Myocyte (in vitro differentiated cells): ENCODE data around the gene ARPC5L. TPM values are rescaled to one million over a fixed set of nuclear protein-coding genes. Genes with fewer than 3 reads are reported as not detected.
A peak's percentile ranks its signal among the peaks of the same experiment; 100 is the strongest.
"Not testable (repeated sequence)": the region's sequence is repeated elsewhere in the genome, so short reads cannot be mapped to it uniquely, and the experiment has no call there.

ENCODE experiments used
- DNase-seq: peaks from one replicate; pipeline ENCODE4 v3.0.0-alpha.2; 2012; ENCODE audit warnings: low read depth
- total RNA-seq: library from RNA; depleted of rRNA; stranded (reverse); fragments of >200 nt; gene quantifications from 2 replicates; pipeline ENCODE4 v1.2.3, GENCODE V29; 2014

The ARPC5L gene
- total RNA-seq, 1 donor from 2014 or later: 32.2 TPM

- DNase-seq: peak; percentile 99
Measured at GRCh38 chr9:124840300-124840833, 21.6 kb upstream of the ARPC5L start.

DNA sequence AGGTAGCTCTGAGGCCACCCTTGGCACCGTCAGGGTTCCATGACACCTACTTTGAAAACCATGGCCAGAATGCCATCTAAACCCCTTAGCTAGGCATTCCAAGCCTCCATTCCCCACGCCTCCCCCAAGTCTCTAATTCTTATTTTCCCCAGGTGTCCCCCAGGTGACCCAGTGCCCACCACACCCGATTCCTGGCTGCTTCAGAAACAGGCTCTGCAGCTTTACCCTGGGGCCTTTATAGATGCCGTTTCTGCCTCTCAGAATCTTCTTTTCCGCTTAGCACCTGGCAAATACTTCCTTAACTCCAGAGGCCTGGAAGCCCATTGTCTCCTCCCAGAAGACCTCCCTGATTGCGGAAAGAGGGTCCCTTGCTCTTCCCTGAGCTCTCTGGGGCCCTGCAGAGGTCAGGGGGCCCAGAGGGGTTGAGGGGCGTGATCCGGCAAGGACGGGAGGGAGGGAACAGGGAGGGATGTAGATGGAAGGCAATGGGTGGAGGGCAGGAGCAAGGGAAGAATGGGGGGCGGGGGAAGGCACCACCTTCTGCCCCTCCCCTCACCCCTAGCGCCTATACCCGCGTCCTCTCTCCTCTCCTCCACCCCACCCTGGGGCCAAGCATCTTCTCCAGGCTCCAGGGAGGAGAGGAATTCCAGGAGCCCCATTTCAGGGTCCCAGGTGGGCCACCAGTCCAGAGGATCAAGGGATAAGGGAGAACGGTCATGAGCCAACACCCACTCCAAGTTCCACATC is 20.7 kb upstream of the ARPC5L start:
- DNase-seq: no peak

DNA sequence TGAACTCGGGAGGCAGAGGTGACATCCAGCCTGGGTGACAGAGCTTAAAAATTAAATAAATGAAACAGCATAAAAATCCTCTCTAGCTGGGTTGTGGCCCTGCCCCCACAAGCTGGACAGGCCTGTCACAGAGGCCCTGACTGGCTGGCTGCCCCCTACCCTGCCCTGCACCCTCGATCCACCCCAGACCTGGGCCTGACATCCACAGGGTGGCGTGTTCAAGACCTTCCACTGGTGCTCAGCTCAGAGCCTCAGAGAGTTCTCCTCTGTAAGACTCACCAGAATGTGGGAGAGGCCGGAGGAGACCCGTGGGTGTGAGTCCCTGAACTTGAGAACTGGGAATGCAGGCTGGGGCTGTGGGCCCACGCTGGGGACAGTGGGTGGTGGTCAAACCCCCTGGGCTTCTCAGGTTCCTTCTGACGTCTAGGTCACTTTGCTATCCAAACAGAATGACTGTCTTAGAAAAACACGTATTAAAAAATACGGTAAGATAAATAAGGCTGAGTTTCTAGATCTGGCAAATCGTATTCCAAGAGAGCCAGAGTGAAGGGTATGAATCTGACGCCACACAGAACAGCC is 18.4 kb upstream of the ARPC5L start:
- DNase-seq: peak; percentile 35

- no peak for DNase-seq
Measured at GRCh38 chr9:124844291-124844690, 17.6 kb upstream of the ARPC5L start.

DNA sequence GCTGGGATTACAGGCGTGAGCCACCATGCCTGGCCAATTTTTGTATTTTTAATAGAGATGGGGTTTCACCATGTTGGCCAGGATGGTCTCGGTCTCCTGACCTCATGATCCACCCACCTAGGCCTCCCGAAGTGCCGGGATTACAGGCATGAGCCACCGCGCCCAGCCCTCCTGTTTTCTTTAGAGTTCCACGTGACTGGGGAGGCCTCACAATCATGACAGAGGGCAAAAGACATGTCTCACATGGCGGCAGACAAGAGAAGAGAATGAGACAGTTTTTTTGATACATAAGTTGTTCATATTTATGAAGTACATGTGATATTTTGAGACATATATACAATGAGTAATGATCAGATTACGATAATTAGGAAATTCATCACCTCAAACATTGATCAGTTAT is 15.5 kb upstream of the ARPC5L start:
- DNase-seq: not testable (repeated sequence)

DNA sequence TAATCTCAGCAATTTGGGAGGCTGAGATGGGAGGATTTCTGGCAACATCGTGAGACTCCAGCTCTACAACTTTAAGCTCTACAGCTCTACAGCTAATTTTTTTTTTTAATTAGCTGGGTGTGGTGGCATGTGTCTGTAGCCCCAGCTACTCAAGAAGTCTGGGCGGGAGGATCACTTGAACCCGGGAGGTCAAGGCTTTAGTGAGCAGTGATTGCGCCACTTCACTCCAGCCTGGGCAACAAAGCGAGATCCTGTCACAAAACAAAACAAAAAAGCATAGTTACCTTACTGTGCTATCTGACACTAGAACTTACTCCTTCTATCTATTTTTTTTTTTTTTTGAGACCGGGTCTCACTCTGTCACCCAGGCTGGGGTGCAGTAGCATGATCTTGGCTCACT is 15.0 kb upstream of the ARPC5L start:
- no peak for DNase-seq

- DNase-seq: peak; percentile 81
Measured at GRCh38 chr9:124849801-124850200, 12.1 kb upstream of the ARPC5L start.

DNA sequence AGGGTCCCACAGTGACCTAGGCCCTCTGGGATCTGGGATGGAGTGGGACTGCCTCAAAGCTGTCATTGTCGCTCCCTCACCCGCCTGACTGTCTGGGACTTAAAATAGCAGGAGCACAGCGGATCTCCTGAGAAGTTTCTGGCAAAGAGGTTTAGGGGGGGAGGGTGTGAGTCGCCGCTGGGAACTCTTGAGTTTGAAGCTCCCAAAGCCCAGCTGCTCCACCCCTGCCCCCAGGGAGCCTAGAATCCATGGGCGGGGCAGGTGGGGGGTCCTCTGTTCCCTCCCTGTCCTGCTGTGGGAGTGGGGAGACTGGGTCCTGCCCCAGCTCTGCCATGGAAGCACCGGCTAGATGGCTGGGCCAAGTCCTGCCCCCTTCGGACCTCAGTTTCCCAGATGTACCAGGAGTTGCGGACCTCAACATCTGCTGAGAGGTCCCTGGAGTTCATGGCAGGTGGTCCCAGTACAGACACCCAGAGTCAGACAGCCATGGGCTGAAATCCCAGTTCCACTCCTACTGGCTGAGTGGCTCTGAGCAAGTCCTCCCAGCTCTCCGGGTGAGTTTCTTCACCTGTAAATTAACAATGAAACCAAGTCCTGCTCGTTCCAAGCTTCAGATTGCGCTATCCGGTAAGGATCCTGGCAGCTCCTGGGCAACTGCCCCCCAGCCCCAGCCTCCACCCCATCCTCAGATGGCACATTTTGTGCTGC is 9.7 kb upstream of the ARPC5L start:
- peak; percentile 76 for DNase-seq

DNA sequence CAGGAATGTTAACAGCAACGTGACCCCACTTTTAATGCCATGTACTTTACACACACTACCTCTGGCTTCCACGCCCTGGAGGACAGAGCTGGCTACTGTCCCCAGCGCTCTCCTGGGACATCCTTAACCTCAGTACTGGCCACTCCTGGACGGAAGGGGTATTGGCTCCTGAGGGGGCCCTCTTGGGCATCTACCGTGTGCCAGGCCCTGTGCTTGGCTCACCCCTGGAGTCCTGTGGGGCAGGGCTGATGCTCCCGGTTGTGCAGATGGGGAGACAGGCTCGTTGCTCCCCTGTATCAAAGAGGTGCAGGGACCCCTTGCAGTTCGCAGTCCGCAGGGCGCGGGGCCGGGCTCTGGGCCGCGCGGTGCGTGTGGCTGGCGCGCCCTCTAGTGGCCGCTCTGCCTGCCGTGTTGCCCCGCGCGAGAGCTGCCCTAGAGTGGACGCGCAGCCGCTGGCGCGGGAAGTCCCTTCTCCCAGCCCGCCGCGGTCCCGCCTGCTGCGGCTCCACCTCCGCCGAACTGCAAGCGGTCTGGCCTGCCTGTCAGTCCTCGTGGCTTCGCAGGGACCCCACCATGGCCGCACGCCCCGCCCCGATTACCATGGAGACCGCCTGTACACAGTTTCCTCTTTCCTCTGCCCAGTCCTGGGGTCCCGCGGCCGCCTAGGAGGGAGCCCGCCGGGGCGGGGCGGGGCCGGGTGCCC is 8.9 kb upstream of the ARPC5L start, which contains the start of gene WDR38:
Gene WDR38 (plus strand): TSS at position 632 of the 703 bp plus-strand sequence. CDS start 72 bp downstream, outside the sequence.
- DNase-seq: peak; percentile 88

DNA sequence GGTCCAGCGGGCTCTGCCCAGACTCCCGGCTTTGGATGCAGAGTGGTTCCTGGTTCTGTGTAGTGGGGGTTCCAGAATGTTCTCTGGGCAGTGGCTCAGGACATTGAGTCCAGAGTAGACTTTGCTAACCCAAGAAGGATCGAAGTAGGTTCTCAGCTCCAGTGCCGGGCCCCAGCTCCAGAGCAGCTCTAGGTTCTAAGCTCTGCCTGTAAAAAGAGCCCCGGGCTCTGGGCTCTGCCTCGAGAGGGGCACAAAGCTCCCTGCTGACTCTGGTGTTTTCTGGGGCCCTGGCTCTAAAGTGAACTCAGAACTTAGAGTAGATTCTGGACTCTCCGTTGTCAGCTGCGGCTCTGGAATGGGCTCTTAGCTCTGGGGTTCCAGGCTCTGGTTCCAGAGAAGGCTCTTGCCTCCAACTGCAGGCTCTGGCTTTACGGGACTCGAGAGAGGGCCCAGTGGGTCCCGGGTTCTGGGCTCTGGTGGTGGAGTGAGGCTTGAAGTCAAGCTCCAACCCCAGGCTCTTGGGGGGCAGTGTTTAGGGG is 8.3 kb upstream of the ARPC5L start:
- no peak for DNase-seq

GRCh38 chr9:124854161-124854560 is 7.8 kb upstream of the ARPC5L start:
- no peak for DNase-seq

DNA sequence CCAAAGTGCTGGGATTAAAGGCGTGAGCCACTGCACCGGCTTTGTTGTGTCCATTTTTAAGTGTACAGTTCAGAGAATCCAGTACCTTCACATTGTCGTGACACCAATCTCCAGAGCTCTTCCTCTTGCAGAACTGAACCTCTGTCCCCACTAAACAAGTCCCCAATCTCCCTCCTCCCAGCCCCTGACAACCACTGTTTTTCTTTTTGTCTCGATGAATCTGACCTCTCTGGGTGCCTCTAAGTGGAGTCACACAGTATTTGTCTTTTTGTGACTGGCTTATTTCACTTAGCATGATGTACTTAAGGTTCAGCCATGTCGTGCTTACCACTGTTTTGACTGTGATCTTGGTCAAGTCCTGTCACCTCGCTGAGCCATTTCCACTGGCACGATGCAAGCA is 7.1 kb upstream of the ARPC5L start:
- DNase-seq: no peak

DNA sequence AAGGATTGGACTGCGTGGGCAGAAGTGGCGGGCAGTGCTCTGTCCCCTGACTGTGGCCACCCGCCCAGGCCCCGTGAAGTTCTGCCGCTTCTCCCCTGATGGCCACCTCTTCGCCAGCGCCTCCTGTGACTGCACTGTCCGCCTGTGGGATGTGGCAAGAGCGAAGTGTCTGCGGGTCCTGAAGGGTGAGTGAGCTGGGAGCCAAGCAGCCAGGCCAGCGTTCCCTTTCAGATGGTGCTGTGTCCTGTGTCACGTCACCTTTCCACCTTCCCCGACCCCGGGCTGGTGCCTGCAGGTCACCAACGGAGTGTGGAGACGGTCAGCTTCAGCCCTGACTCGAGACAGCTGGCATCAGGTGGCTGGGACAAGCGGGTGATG is 6.4 kb upstream of the ARPC5L start:
- DNase-seq: no peak

DNA sequence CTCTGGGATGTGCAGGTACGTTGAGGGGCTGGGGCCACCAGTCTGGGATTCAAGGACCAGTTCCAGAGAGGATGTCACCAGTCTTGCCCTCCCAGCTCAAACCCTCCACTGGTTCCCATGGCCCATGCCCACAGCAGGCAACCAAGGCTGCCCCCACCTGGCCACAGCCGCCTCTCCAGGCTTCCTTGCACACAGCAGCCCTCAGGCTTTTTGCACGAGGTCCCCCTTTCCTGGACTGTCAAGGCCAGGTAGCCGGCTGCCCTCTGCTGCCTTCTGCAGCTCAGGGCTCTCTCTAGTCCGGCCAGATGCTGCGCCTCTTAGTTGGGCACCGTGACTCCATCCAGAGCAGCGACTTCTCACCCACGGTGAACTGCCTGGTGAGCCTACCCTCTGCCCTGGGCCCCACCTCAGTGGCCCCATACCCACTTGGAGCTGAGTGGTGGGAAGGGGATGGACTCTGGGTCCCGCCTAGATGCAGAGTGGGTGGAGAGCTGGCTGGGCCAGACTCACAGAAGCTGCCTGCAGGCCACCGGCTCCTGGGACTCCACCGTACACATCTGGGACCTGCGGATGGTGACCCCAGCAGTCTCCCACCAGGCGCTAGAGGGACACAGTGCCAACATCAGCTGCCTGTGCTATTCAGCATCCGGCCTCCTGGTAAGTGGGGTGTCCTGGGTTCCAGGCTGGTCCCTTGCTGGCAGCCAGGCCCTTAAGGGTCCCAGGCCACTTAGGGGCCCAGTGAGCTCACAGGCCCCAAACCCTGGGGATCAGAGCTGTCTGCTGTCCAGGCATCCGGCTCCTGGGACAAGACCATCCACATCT is 5.8 kb upstream of the ARPC5L start:
- peak; percentile 35 for DNase-seq

GRCh38 chr9:124857533-124858162 is 4.3 kb upstream of the ARPC5L start:
- no peak for DNase-seq

- DNase-seq: peak; percentile 93
Measured at GRCh38 chr9:124858330-124859046, 3.4 kb upstream of the ARPC5L start.

DNA sequence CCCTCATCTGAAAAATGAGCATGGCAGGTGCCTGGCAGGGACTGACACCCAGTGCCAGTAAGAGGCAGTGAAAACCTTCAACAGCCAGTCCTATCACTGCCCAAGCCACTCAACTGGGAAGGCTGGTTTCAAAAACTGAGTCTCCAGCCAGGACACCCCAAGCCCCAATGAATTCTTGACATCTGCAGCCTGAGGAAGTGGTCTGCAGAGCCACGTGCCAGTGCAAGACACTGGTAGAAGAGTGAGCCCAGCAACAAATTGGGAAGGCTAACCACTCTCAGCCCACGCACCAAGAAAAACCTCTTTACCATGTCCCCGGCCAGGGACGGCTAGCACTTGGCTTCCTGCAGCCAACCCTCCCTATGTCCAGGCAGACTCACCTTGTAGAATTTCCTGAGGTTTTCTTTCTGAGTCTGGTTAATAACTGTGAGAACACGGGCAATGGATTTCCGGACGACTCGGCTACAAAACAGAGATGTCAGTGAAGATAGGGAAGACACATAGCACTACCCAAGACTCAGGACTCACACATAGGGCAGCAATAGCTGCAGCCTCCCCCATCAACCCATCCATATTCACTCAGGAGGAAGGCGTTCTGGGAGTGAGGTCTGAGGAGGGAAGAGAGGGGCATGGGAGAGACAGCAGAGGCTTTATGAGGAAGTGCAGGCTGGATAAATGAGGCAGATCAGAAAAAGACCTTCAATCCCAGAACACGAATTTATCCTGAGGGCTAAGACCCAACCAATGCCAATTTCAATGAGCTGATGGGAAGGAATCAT is 1.9 kb upstream of the ARPC5L start:
- peak; percentile 39 for DNase-seq
